ENCODE results near the gene HPCAL4.

- TF ChIP-seq CTCF (IDR thresholded peaks at IDR 0.05; ENCODE audit: borderline replicate concordance, extremely low read depth, low read length, poor library complexity, severe bottlenecking): no peak
- TF ChIP-seq EZH2 (IDR thresholded peaks at IDR 0.05; ENCODE audit: borderline replicate concordance, low read depth, low read length, severe bottlenecking): no peak
These were observed 39.1 kb downstream of the HPCAL4 start for GRCh38 chr1:39652105-39652504.
